ENCODE measurements around the gene OR10P1. TPM values are rescaled to one million over a fixed set of nuclear protein-coding genes. Genes with fewer than 3 reads are reported as not detected.

The OR10P1 gene
- total and polyA plus RNA-seq, 2 donors (not counting 1 experiment from before 2014, with no cell fraction given), result not detected

GRCh38 chr12:55631733-55632132, 5.0 kb upstream of the OR10P1 start:
- no peaks in the 10 kb centered on the region for H4K20me1 ChIP-seq (ENCODE audit: control insufficient read depth, insufficient read depth, low read length, poor library complexity, severe bottlenecking)
- H3K9ac ChIP-seq (ENCODE audit: low read length), result no peak overlapping the region
- no peak for TF ChIP-seq CTCF (IDR thresholded peaks at IDR 0.05)
- no peak for TF ChIP-seq EZH2 (IDR thresholded peaks at IDR 0.05; ENCODE audit: borderline replicate concordance, insufficient read depth, low read depth, low read length, poor library complexity, severe bottlenecking)
- no peak overlapping the region for H3K4me3 ChIP-seq (ENCODE audit: control extremely low read depth in 1 of 5, extremely low read depth in 1 of 5, insufficient read depth in 1 of 5, low read depth in 2 of 5, low read length in 4 of 5)
- H3K36me3 ChIP-seq (replicated peaks in 1 of 2; ENCODE audit: control extremely low read depth in 1 of 2, control insufficient read depth in 1 of 2, extremely low read depth in 1 of 2, insufficient read depth in 2 of 2, low read length in 1 of 2), result no peaks in the 10 kb centered on the region
- no peak overlapping the region for H2AFZ ChIP-seq (ENCODE audit: insufficient read depth, low read depth, low read length, poor library complexity, severe bottlenecking)
- no peak overlapping the region for H3K4me2 ChIP-seq (replicated peaks; ENCODE audit: low read depth, low read length, poor library complexity, severe bottlenecking)
- intact Hi-C loops (cut with micrococcal nuclease), result no loop called here
- no peak overlapping the region for H3K27ac Mint-ChIP-seq
- ATAC-seq (ENCODE audit: low read depth), result no peak
- ChIA-PET CTCF (interaction anchor here (0.6 to 1.2 kb wide), 2 partner anchors 10 to 15 kb away, joined by 4 read pairs; no protein-coding TSS in a partner anchor), POLR2A (no interaction called here)
- H3K79me2 ChIP-seq (ENCODE audit: control insufficient read depth, insufficient read depth, low read length), result no peaks in the 10 kb centered on the region
- H3K27me3 Mint-ChIP-seq, result peaks cover 13% of the 10 kb centered on the region
- 86% methylated on average over 4 of the region's 5 CpGs for WGBS (ENCODE audit: insufficient coverage)
- no peaks in the 10 kb centered on the region for H3K4me1 ChIP-seq (ENCODE audit: control insufficient read depth in 2 of 2, insufficient read depth in 2 of 2, low read length in 2 of 2)
- H3K27ac ChIP-seq (ENCODE audit: low read length in 2 of 2), result no peak overlapping the region
- no peaks in the 10 kb centered on the region for H3K4me1 Mint-ChIP-seq
- H3K9me3 ChIP-seq (ENCODE audit: control extremely low read depth in 1 of 3, control insufficient read depth in 2 of 3, insufficient read depth in 1 of 3, low read length in 2 of 3), result no peaks in the 10 kb centered on the region
- H3K9me3 Mint-ChIP-seq (ENCODE audit: insufficient read depth), result no peaks in the 10 kb centered on the region
- no peak for DNase-seq
- H3K4me3 Mint-ChIP-seq, result no peak overlapping the region
- peaks cover 0 to 6% (median 1%) of the 10 kb centered on the region in 4 experiments for H3K27me3 ChIP-seq (replicated peaks in 1 of 4; ENCODE audit: control extremely low read depth in 1 of 4, control insufficient read depth in 3 of 4, insufficient read depth in 4 of 4, low read length in 3 of 4)

GRCh38 chr12:55633151-55633550, 3.5 kb upstream of the OR10P1 start:
- no peak for TF ChIP-seq EZH2 (IDR thresholded peaks at IDR 0.05; ENCODE audit: borderline replicate concordance, insufficient read depth, low read depth, low read length, poor library complexity, severe bottlenecking)
- TF ChIP-seq CTCF (IDR thresholded peaks at IDR 0.05), result no peak
- Mint-ChIP-seq H3K4me1 (no peaks in the 10 kb centered on the region), H3K27me3 (peaks cover 19% of the 10 kb centered on the region), H3K27ac (no peak overlapping the region), H3K9me3 (ENCODE audit: insufficient read depth) (no peaks in the 10 kb centered on the region), H3K4me3 (no peak overlapping the region)
- Histone ChIP-seq H3K79me2 (ENCODE audit: control insufficient read depth, insufficient read depth, low read length) (no peaks in the 10 kb centered on the region), H3K36me3 (replicated peaks in 1 of 2; ENCODE audit: control extremely low read depth in 1 of 2, control insufficient read depth in 1 of 2, extremely low read depth in 1 of 2, insufficient read depth in 2 of 2, low read length in 1 of 2) (no peaks in the 10 kb centered on the region), H4K20me1 (ENCODE audit: control insufficient read depth, insufficient read depth, low read length, poor library complexity, severe bottlenecking) (no peaks in the 10 kb centered on the region), H3K4me3 (ENCODE audit: control extremely low read depth in 1 of 5, extremely low read depth in 1 of 5, insufficient read depth in 1 of 5, low read depth in 2 of 5, low read length in 4 of 5) (no peak overlapping the region), H3K9me3 (ENCODE audit: control extremely low read depth in 1 of 3, control insufficient read depth in 2 of 3, insufficient read depth in 1 of 3, low read length in 2 of 3) (peaks cover 0 to 3% (median 0%) of the 10 kb centered on the region in 3 donors), H2AFZ (ENCODE audit: insufficient read depth, low read depth, low read length, poor library complexity, severe bottlenecking) (no peak overlapping the region), H3K4me2 (replicated peaks; ENCODE audit: low read depth, low read length, poor library complexity, severe bottlenecking) (no peak overlapping the region), H3K9ac (ENCODE audit: low read length) (no peak overlapping the region), H3K4me1 (ENCODE audit: control insufficient read depth in 2 of 2, insufficient read depth in 2 of 2, low read length in 2 of 2) (no peaks in the 10 kb centered on the region), H3K27me3 (replicated peaks in 1 of 4; ENCODE audit: control extremely low read depth in 1 of 4, control insufficient read depth in 3 of 4, insufficient read depth in 4 of 4, low read length in 3 of 4) (peaks cover 0 to 16% (median 1%) of the 10 kb centered on the region in 4 experiments), H3K27ac (ENCODE audit: low read length in 2 of 2) (no peak overlapping the region)
- CTCF ChIA-PET, result interaction anchor here (0.9 to 1.3 kb wide), 2 partner anchors 15 to 23 kb away, joined by 4 to 5 read pairs; no protein-coding TSS in a partner anchor
- DNase-seq, result no peak
- ATAC-seq (ENCODE audit: low read depth), result no peak
- POLR2A ChIA-PET, result no interaction called here
- 76% methylated on average over 3 of the region's 4 CpGs for WGBS (ENCODE audit: insufficient coverage)
- intact Hi-C loops (cut with micrococcal nuclease), result no loop called here
